ENCODE results near the gene RIOX2. TPM values are rescaled to one million over a fixed set of nuclear protein-coding genes. Genes with fewer than 3 reads are reported as not detected.

Gene RIOX2
- total RNA-seq, 1 donor from 2014 or later, result 34.8 TPM

DNA sequence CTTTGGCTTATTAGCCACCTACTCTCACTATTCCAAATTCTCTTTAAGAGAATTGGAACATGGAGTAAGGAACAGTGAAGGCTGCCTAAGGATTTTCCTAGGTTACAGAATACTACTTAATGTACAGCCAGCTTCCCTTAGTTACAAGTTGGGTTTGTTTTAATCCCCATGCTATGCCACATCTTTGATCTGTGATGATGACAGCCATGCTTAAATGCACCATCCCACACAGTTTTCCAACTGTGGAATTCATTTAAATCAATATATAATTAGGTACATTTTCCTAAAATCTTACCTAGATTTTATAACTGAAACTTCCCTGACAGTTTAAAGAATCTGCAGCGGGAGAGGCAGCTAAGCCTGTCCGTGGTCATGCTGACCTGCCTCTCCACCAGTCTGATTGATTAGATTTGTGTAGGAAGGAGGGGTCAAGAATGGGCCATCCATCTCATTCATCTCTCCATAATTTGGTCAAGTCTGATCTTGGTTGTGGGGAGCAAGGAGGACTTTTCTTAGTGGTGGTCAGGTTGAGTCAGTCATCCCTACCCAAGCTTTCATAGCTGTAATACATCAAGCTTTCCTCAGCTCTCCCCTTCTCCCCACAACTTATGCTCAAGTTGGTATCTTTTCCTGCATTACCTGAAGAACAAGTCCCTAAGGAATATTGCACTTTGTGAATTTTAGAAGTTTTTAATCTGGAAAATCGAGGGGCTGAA lies 37.1 kb downstream of the RIOX2 start:
- intact Hi-C loops (cut with micrococcal nuclease), result loop anchor here (5.0 kb wide), 1 partner anchor 1632 kb away; no protein-coding TSS in a partner anchor
- POLR2A ChIA-PET, result no interaction called here

GRCh38 chr3:97932387-97932801 lies 39.8 kb downstream of the RIOX2 start:
- TF ChIP-seq, protein P1, sequence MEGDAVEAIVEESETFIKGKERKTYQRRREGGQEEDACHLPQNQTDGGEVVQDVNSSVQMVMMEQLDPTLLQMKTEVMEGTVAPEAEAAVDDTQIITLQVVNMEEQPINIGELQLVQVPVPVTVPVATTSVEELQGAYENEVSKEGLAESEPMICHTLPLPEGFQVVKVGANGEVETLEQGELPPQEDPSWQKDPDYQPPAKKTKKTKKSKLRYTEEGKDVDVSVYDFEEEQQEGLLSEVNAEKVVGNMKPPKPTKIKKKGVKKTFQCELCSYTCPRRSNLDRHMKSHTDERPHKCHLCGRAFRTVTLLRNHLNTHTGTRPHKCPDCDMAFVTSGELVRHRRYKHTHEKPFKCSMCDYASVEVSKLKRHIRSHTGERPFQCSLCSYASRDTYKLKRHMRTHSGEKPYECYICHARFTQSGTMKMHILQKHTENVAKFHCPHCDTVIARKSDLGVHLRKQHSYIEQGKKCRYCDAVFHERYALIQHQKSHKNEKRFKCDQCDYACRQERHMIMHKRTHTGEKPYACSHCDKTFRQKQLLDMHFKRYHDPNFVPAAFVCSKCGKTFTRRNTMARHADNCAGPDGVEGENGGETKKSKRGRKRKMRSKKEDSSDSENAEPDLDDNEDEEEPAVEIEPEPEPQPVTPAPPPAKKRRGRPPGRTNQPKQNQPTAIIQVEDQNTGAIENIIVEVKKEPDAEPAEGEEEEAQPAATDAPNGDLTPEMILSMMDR (IDR thresholded peaks at IDR 0.05), result no peak

More for the DNA sequence above, 37.1 kb downstream of the RIOX2 start:
- Mint-ChIP-seq H3K36me3 (ENCODE audit: low read depth) (no peaks in the 10 kb centered on the region), H3K4me3 (no peak overlapping the region), H3K27ac (no peak overlapping the region), H3K27me3 (no peaks in the 10 kb centered on the region), H3K9me3 (no peaks in the 10 kb centered on the region), H3K4me1 (no peaks in the 10 kb centered on the region)
- TF ChIP-seq, protein P1 (IDR thresholded peaks at IDR 0.05), result no peak
- CTCF ChIA-PET, result no interaction called here
- DNase-seq, result no peak
- no peak for ATAC-seq (ENCODE audit: low read depth)

GRCh38 chr3:97931218-97931617 lies 41.0 kb downstream of the RIOX2 start:
- intact Hi-C loops (cut with micrococcal nuclease), result no loop called here
- Mint-ChIP-seq H3K36me3 (ENCODE audit: low read depth) (no peaks in the 10 kb centered on the region), H3K9me3 (no peaks in the 10 kb centered on the region), H3K27ac (no peak overlapping the region), H3K4me1 (no peaks in the 10 kb centered on the region), H3K27me3 (no peaks in the 10 kb centered on the region), H3K4me3 (no peak overlapping the region)
- POLR2A ChIA-PET, result no interaction called here
- ATAC-seq (ENCODE audit: low read depth) (no peak), DNase-seq (no peak)
- TF ChIP-seq, protein P1 (IDR thresholded peaks at IDR 0.05), result no peak
- CTCF ChIA-PET, result no interaction called here

More at GRCh38 chr3:97932387-97932801, 39.8 kb downstream of the RIOX2 start:
- Mint-ChIP-seq H3K4me1 (no peaks in the 10 kb centered on the region), H3K36me3 (ENCODE audit: low read depth) (no peaks in the 10 kb centered on the region), H3K27ac (no peak overlapping the region), H3K4me3 (no peak overlapping the region), H3K9me3 (no peaks in the 10 kb centered on the region), H3K27me3 (no peaks in the 10 kb centered on the region)
- ChIA-PET POLR2A (no interaction called here), CTCF (no interaction called here)
- ATAC-seq (ENCODE audit: low read depth), result no peak
- intact Hi-C loops (cut with micrococcal nuclease), result no loop called here
- no peak for DNase-seq

GRCh38 chr3:97930018-97930417 lies 42.2 kb downstream of the RIOX2 start:
- no peaks in the 10 kb centered on the region for H3K27me3 Mint-ChIP-seq
- no peaks in the 10 kb centered on the region for H3K9me3 Mint-ChIP-seq
- H3K4me1 Mint-ChIP-seq, result no peaks in the 10 kb centered on the region
- DNase-seq (no peak), ATAC-seq (ENCODE audit: low read depth) (no peak)
- ChIA-PET POLR2A (no interaction called here), CTCF (no interaction called here)
- no peak overlapping the region for H3K27ac Mint-ChIP-seq
- intact Hi-C loops (cut with micrococcal nuclease), result no loop called here
- no peak overlapping the region for H3K4me3 Mint-ChIP-seq
- H3K36me3 Mint-ChIP-seq (ENCODE audit: low read depth), result no peaks in the 10 kb centered on the region
- TF ChIP-seq, protein P1 (IDR thresholded peaks at IDR 0.05), result no peak

- TF ChIP-seq, protein P1 (IDR thresholded peaks at IDR 0.05), result no peak
- intact Hi-C loops (cut with micrococcal nuclease), result no loop called here
- H3K9me3 Mint-ChIP-seq, result no peaks in the 10 kb centered on the region
- ATAC-seq (ENCODE audit: low read depth) (no peak), DNase-seq (no peak)
- no peak overlapping the region for H3K27ac Mint-ChIP-seq
- H3K36me3 Mint-ChIP-seq (ENCODE audit: low read depth), result peaks cover 2% of the 10 kb centered on the region
- H3K27me3 Mint-ChIP-seq, result no peaks in the 10 kb centered on the region
- no peak overlapping the region for H3K4me3 Mint-ChIP-seq
- no peaks in the 10 kb centered on the region for H3K4me1 Mint-ChIP-seq
- POLR2A ChIA-PET, result no interaction called here
- CTCF ChIA-PET, result no interaction called here
Observed at GRCh38 chr3:97928986-97929385, 43.2 kb downstream of the RIOX2 start.

Measured in activated B cell treated with CpG ODN at 0.5 μM for 24 hours (primary cell).